ENCODE results near the gene PRRG3. TPM values are rescaled to one million over a fixed set of nuclear protein-coding genes. Genes with fewer than 3 reads are reported as not detected.

Gene PRRG3
- total RNA-seq, 1 donor from 2014 or later = 0.98 TPM

GRCh38 chrX:151712253-151712652 lies 17.0 kb downstream of the PRRG3 start:
- Histone ChIP-seq H3K27ac (no peak overlapping the region), H3K4me3 (no peak overlapping the region), H3K36me3 (no peaks in the 10 kb centered on the region), H3K9me3 (no peaks in the 10 kb centered on the region), H3K27me3 (no peaks in the 10 kb centered on the region), H3K4me1 (no peaks in the 10 kb centered on the region)
- TF ChIP-seq CTCF (IDR thresholded peaks at IDR 0.05) (no peak), POLR2A (IDR thresholded peaks at IDR 0.05) (no peak), POLR2AphosphoS5 (IDR thresholded peaks at IDR 0.05; ENCODE audit: insufficient read depth in 1 of 2, low read depth in 1 of 2) (no peak)
- no peak for DNase-seq (ENCODE audit: extremely low spot score in 2 of 2)
- intact Hi-C loops (cut with DNase I) = no loop called here

- no peak for DNase-seq (ENCODE audit: extremely low spot score in 2 of 2)
- Histone ChIP-seq H3K9me3 (no peaks in the 10 kb centered on the region), H3K4me3 (no peak overlapping the region), H3K27me3 (no peaks in the 10 kb centered on the region), H3K36me3 (no peaks in the 10 kb centered on the region), H3K27ac (no peak overlapping the region), H3K4me1 (no peaks in the 10 kb centered on the region)
- intact Hi-C loops (cut with DNase I) = no loop called here
- no peak for TF ChIP-seq CTCF (IDR thresholded peaks at IDR 0.05)
- no peak for TF ChIP-seq POLR2A (IDR thresholded peaks at IDR 0.05)
- TF ChIP-seq POLR2AphosphoS5 (IDR thresholded peaks at IDR 0.05; ENCODE audit: insufficient read depth in 1 of 2, low read depth in 1 of 2) = no peak
Measured at GRCh38 chrX:151713849-151714248, 18.6 kb downstream of the PRRG3 start.

- no peaks in the 10 kb centered on the region for H3K36me3 ChIP-seq
- no peaks in the 10 kb centered on the region for H3K4me1 ChIP-seq
- intact Hi-C loops (cut with DNase I) = no loop called here
- no peak overlapping the region for H3K27ac ChIP-seq
- H3K27me3 ChIP-seq = no peaks in the 10 kb centered on the region
- H3K9me3 ChIP-seq = no peaks in the 10 kb centered on the region
- TF ChIP-seq POLR2A (IDR thresholded peaks at IDR 0.05) (no peak), POLR2AphosphoS5 (IDR thresholded peaks at IDR 0.05; ENCODE audit: insufficient read depth in 1 of 2, low read depth in 1 of 2) (no peak)
- DNase-seq (ENCODE audit: extremely low spot score in 2 of 2) = no peak
- no peak overlapping the region for H3K4me3 ChIP-seq
Measured at GRCh38 chrX:151714362-151714761, 19.1 kb downstream of the PRRG3 start.

GRCh38 chrX:151715752-151716151 lies 20.5 kb downstream of the PRRG3 start, which contains the start of gene FATE1:
Gene FATE1, plus strand, starts transcription at chrX:151716035. Its CDS starts 85 bp downstream, at chrX:151716120.
- H3K27me3 ChIP-seq = no peaks in the 10 kb centered on the region
- no peaks in the 10 kb centered on the region for H3K36me3 ChIP-seq
- H3K9me3 ChIP-seq = no peaks in the 10 kb centered on the region
- no peak for TF ChIP-seq CTCF (IDR thresholded peaks at IDR 0.05)
- TF ChIP-seq POLR2A (IDR thresholded peaks at IDR 0.05) = no peak
- TF ChIP-seq POLR2AphosphoS5 (IDR thresholded peaks at IDR 0.05; ENCODE audit: insufficient read depth in 1 of 2, low read depth in 1 of 2) = no peak
- no peak within 1 kb of the TSS for H3K27ac ChIP-seq
- H3K4me3 ChIP-seq = no peak within 1 kb of the TSS
- no peak for DNase-seq (ENCODE audit: extremely low spot score in 2 of 2)
- no peaks in the 10 kb centered on the region for H3K4me1 ChIP-seq
- intact Hi-C loops (cut with DNase I) = no loop called here

- intact Hi-C loops (cut with DNase I) = no loop called here
Measured at GRCh38 chrX:151722241-151722846, 27.1 kb downstream of the PRRG3 start.

More at GRCh38 chrX:151722241-151722846, 27.1 kb downstream of the PRRG3 start:
- no peaks in the 10 kb centered on the region for H3K36me3 ChIP-seq
- no peaks in the 10 kb centered on the region for H3K4me1 ChIP-seq
- H3K9me3 ChIP-seq = no peaks in the 10 kb centered on the region
- no peaks in the 10 kb centered on the region for H3K27me3 ChIP-seq
- TF ChIP-seq POLR2AphosphoS5 (IDR thresholded peaks at IDR 0.05; ENCODE audit: insufficient read depth in 1 of 2, low read depth in 1 of 2) = no peak
- no peak for TF ChIP-seq POLR2A (IDR thresholded peaks at IDR 0.05)
- TF ChIP-seq CTCF (IDR thresholded peaks at IDR 0.05) = no peak
- no peak overlapping the region for H3K27ac ChIP-seq
- no peak overlapping the region for H3K4me3 ChIP-seq
- no peak for DNase-seq (ENCODE audit: extremely low spot score in 2 of 2)
